IMR-90 (cell line): Measurements from ENCODE around the gene LRIG1.

Experiments used
- BHLHE40 ChIP-seq: fragments of 150-350 bp; IDR thresholded peaks from 2 replicates; pipeline ENCODE4 v1.6.1; 2016; ENCODE audit warnings: mild to moderate bottlenecking, low read depth, low read length
- CEBPB ChIP-seq: IDR thresholded peaks from 2 replicates; pipeline ENCODE4 v1.6.1; 2012; ENCODE audit warnings: low read depth, low read length, improper control_type of control experiment
- CHD1 ChIP-seq: IDR thresholded peaks from 2 replicates; pipeline ENCODE4 v1.6.1; 2012; ENCODE audit warnings: low read depth, low read length, improper control_type of control experiment
- FOS ChIP-seq: fragments of 150-350 bp; IDR thresholded peaks from 2 replicates; pipeline ENCODE4 v1.6.1; 2016; ENCODE audit warnings: low read depth, low read length
- MXI1 ChIP-seq: IDR thresholded peaks from 2 replicates; pipeline ENCODE4 v1.6.1; 2012; ENCODE audit warnings: low read depth, mild to moderate bottlenecking, low read length, moderate library complexity, borderline replicate concordance
- POLR2A ChIP-seq: IDR thresholded peaks from 2 replicates; pipeline ENCODE4 v1.6.1; 2012; ENCODE audit warnings: mild to moderate bottlenecking, low read depth, low read length
- RAD21 ChIP-seq: IDR thresholded peaks from 2 replicates; pipeline ENCODE4 v1.6.1; 2012; ENCODE audit warnings: low read length, improper control_type of control experiment
- RFX5 ChIP-seq: IDR thresholded peaks from 2 replicates; pipeline ENCODE4 v1.8.0; 2012; ENCODE audit warnings: low read depth, mild to moderate bottlenecking, low read length, moderate library complexity
- SMC3 ChIP-seq: fragments of 150-350 bp; IDR thresholded peaks from 2 replicates; pipeline ENCODE4 v1.6.1; 2016; ENCODE audit warnings: low read depth, mild to moderate bottlenecking, antibody characterized with exemption, low read length, moderate library complexity
- TF ChIP-seq, protein P1 (sequence below): conservative IDR thresholded peaks from 2 replicates; pipeline ENCODE4 v1.5.1; 2012; ENCODE audit warnings: mild to moderate bottlenecking, low read depth, low read length, improper control_type of control experiment
- TF ChIP-seq, protein P2 (sequence below): fragments of 150-350 bp; IDR thresholded peaks from 2 replicates; pipeline ENCODE4 v1.6.1; 2017; ENCODE audit warnings: mild to moderate bottlenecking, antibody characterized with exemption, low read length, low read depth

DNA sequence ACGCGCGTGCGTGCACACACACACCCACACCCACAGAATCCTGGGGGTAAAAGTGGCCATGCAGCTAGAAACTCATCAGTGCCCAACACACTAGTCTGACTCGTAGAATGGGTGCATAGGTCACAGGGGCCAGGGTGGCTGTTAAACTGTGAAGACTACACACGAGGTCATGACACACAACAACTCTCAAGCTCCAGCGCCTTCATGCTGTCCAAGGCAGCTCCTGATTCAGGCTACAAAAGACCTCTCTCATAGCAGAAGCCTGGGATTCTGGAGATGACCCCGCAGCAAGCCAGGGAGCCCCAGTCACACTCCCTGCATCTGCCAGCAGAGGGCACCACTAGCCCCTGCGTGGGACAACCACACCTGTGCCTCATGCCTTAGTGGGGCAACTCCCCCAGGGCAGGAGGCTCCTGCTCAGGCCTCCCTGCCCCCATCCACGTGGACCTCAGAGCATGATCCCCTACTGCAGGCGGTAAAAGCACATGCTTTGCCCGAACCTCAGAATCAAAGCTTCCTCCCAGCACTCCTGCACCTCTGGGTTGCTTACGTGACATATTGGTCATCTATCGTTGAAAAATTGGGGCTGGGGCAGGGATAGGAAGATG is 93.1 kb downstream of the LRIG1 start:
- TF ChIP-seq, protein P1, sequence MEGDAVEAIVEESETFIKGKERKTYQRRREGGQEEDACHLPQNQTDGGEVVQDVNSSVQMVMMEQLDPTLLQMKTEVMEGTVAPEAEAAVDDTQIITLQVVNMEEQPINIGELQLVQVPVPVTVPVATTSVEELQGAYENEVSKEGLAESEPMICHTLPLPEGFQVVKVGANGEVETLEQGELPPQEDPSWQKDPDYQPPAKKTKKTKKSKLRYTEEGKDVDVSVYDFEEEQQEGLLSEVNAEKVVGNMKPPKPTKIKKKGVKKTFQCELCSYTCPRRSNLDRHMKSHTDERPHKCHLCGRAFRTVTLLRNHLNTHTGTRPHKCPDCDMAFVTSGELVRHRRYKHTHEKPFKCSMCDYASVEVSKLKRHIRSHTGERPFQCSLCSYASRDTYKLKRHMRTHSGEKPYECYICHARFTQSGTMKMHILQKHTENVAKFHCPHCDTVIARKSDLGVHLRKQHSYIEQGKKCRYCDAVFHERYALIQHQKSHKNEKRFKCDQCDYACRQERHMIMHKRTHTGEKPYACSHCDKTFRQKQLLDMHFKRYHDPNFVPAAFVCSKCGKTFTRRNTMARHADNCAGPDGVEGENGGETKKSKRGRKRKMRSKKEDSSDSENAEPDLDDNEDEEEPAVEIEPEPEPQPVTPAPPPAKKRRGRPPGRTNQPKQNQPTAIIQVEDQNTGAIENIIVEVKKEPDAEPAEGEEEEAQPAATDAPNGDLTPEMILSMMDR: peak; percentile 80
- no peak for TF ChIP-seq POLR2A
- TF ChIP-seq, protein P2, sequence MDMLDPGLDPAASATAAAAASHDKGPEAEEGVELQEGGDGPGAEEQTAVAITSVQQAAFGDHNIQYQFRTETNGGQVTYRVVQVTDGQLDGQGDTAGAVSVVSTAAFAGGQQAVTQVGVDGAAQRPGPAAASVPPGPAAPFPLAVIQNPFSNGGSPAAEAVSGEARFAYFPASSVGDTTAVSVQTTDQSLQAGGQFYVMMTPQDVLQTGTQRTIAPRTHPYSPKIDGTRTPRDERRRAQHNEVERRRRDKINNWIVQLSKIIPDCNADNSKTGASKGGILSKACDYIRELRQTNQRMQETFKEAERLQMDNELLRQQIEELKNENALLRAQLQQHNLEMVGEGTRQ: no peak
- TF ChIP-seq FOS: no peak
- TF ChIP-seq SMC3: peak; percentile 87
- TF ChIP-seq RAD21: peak; percentile 91
- TF ChIP-seq MXI1: no peak
- TF ChIP-seq RFX5: no peak
- no peak for TF ChIP-seq CHD1
- peak; percentile 19; the same call in 1 of the 2 replicates for TF ChIP-seq CEBPB
- no peak for TF ChIP-seq BHLHE40
